AG09309 (cell line): Measurements from ENCODE around the gene ELFN1.

Experiments used
- DNase-seq: peaks from one replicate; pipeline ENCODE4 v3.0.0-alpha.2; 2010; ENCODE audit warnings: low read depth
- H3K4me3 ChIP-seq: 2 replicates; pipeline ENCODE4 v1.5.1; 2011; ENCODE audit warnings: mild to moderate bottlenecking, low read depth, low read length, moderate library complexity; ENCODE audit not compliant: control insufficient read depth
- CTCF ChIP-seq: IDR thresholded peaks from 2 replicates; pipeline ENCODE4 v1.5.1; 2011; ENCODE audit warnings: mild to moderate bottlenecking, low read depth, low read length, inconsistent platforms; ENCODE audit not compliant: insufficient read depth, control insufficient read depth; ENCODE audit errors: missing control alignments

The ELFN1 gene

DNA sequence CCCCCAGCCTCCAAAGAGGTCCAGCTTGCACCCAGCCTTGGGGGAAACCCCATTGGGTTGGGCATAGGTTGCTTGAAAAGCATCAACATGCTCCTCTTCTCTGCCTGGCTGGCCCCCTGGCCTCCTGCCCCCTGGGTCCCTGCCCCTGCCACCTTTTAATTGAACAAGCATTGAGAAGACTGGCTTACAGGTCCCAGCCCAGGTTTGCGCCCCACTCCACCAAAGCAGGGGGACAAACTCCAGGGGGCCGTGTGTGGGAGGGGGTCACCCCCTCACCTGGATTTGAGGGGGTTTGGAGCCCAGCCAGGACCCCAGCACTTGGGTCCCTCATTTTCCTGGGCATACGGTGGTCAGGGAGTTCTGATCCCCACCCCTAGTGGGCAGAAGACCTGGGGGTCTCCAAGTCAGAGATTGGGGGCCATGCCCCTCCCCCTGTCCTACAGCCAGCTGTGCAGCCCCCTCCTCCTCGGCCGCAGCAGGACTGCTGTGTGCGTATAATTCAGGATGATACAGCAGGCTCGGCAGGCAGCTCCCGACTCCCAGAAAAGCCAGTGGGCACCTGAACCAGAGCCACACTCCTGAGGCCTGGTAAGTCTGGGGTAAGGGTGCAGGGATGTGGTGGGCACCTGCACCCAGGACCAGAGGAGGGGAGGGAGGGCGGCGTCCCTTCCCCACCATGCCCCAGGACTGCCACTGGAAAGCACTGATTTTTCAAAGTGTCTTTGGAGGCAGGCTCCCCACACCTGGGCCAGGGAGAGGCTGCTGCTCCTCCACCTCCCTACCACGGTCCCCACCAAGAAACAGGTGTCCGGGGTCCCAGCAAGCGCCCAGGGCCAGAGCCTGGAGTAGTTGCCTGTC is 1.7 kb downstream of the ELFN1 start:
- TF ChIP-seq CTCF, result no peak
- no peak for DNase-seq
- no peak overlapping the region for H3K4me3 ChIP-seq

DNA sequence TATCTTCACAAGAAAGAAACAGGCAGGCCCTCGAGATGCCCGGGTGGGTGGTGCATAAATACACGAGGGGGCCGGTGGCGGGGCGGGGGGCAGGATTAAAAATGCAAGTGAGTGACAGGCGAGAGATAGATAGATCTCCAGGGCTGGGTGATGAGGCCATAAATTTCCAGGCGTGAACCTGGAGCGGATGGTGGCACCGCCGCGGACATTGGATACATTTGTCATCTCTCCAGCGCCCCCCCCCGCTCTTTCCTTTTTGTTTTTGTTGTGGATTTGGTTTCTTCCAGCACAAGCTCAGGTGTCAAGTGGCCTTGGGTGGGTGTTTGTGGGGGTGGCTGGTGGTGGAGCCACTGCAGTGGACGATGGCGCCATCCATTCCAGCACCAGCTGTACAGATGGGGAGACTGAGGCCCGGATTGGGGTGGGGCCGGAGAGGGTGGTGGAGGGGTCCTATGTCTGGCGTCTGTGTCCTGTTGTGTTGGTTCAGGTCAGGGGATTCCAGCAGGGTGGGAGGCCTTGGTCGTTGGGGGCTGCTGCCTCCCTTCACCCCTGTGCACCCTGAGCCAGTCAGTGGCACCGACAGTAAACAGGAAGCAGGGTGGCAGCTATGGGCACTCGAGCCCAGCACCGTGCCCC is 2.9 kb downstream of the ELFN1 start:
- DNase-seq, result no peak
- no peak for TF ChIP-seq CTCF
- H3K4me3 ChIP-seq, result no peak overlapping the region

GRCh38 chr7:1673581-1674118 is 3.6 kb downstream of the ELFN1 start:
- H3K4me3 ChIP-seq, result no peak overlapping the region
- no peak for DNase-seq
- TF ChIP-seq CTCF, result no peak

DNA sequence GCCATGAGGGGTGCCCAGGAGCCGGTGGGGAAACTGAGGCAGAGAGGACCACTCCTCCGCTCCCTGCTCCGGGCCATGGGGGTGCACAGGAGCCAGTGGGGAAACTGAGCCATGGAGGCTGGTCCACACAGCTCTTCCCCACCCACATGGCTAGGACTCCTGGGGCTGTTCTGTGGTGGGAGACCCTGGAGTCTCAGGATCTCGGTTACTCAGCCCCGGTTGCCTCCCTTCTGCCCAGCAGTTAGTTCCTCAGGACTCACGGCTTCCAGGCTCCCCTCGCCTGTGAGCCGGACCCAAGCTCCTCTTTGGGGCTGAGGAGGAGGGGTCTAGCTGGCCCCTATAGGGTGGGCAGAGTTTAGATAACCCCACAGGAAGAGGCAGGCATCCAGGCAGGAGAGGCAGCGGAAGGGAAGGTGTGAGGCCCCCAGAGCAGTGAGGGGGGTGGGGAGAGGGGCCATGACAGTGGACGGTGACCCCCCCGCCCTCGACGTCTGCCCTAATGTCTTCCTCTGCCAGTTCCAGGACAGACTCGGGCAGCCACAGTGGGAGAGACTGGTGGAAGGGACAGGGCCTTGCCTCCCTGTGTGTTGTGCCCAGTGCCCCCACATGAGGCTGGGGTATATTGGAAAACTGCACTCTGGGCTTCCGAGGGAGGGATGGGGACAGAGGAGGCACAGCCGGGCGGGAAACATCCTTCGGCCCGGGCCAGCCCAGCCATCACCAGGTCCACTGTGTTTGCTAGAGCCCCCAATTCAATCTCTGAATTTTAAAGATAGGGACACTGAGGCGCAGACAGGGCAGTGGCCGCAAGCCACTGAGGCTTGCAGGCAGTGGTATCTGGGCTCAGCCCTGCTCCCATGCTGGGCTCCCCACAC is 4.3 kb downstream of the ELFN1 start:
- no peak overlapping the region for H3K4me3 ChIP-seq
- no peak for DNase-seq
- no peak for TF ChIP-seq CTCF

DNA sequence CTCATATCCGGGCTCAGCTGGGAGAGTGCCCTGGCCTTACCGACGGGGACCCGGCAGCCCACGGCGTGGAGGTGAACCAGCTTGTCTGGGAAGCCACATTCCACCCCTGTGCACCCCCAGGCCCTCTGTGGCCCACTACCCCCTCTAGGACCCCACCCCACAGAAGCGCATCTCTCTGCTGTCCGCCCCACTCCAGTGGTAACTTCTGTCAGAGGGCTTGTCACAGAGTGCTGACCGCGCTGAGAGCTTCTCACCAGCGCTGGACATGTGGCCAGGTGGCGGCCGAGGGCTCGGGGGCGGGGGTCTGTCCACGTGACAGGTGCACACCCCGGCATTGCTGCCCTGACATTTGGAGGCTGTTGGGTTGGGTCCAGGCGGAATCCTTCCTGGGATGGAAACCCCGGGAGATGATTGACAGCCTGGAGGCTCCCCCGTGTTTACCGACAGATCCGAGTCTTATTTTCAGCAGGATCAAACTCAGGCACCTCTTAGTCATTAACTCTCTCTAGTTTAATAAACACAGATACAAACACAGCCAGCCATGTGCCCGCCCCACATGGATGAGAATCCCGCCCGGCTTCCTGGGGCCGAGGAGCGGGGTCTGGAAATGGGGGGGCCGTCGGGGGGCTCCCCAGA is 5.1 kb downstream of the ELFN1 start:
- no peak for DNase-seq
- TF ChIP-seq CTCF, result no peak
- no peak overlapping the region for H3K4me3 ChIP-seq
